GM18858 (cell line): Measurements from ENCODE around the gene HECTD4.

Source experiments
- ATAC-seq: cut with Tn5 transposase; IDR thresholded peaks from one replicate; pipeline ENCODE4 v1.9.1; 2021; ENCODE audit not compliant: unreplicated experiment

Gene HECTD4

DNA sequence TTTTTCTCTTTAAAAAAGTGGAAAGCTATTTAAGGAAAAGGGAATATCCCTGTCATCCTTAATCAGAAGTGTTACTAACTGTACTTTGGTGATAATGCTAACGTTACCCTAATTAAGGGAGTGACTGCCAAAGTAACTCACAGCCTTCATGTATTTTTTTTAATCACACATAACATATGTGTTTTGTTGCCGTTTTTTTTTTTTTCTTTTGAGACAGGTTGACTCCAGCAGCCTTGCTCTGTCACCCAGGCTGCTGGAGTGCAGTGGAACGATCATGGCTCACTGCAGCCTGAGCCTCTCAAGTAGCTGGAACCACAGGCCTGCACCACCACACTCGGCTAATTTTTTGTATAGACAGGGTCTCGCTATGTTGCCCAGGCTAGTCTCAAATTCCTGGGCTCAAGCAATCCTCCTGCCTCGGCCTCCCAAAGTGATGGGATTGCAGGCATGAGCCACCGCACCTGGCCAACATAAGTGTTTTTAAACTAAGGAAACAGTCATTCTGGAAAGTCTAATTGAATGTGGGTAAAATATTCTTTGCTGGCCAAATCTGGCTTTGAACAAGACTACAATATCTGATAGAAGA, 56.5 kb downstream of the HECTD4 start:
- no peak for ATAC-seq

DNA sequence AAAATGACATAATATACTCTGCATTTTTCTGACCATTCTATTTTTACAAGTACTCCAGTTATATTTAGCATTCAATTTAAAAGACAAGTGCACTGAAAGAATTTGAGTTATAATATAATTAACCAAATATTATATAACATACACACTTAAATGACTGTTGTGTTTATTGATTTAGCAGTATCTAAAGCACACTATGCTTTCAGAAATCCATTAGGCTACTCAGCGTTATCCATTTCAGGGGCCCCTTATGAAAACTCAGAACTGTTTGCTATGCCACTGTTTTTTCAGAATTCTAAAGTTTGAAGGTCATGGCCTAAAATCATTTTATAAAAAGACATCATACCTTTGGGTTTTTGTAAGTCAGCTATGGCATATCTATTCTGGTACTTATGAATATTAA, 57.1 kb downstream of the HECTD4 start:
- no peak for ATAC-seq

DNA sequence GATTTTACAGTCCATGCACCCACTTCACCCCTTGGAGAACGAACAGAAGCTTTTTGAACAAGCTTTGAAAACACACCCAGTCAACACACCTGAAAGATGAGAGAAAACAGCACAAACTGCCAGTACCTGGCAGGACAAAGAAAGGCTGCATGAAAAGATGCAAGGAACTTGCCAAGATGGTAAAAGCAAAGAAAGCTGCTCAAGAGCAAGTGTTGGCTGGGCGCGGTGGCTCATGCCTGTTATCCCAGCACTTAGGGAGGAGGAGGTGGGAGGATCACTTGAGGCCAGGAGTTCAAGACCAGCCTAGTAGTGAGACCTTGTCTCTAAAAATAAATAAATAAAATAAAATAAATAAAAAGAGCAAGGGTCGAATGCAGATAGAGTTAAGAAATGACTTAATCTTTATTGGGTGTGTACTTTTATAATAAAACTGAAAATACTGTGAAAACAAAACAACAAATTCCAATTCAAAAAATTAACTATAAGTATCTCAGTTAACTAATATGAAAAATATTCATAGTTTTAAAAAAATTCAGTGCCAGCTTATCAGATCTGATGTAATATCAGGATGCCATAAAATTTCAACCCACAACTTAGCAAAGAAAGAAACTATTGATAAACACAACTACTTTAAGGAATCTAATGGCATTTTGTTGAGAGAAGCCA, 59.2 kb downstream of the HECTD4 start:
- ATAC-seq = no peak

DNA sequence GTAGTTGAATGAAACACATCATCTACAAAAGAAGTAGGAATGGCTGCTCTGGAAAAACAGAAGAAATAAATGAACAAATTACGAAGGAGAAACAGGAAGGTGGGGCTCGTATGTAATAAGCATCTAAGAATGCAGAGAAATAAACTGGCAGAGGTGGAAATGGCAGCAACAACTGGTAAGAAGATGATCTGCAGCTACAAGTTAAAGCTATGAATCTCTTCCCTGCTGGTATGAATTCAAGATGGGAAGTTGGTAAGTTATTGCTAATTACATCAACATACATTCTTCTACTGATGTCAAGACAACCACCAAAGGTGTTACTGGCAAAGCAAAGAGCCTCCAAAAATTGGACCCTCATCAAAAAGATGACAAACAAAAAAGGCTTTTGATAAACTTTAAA, 59.8 kb downstream of the HECTD4 start:
- ATAC-seq = no peak

DNA sequence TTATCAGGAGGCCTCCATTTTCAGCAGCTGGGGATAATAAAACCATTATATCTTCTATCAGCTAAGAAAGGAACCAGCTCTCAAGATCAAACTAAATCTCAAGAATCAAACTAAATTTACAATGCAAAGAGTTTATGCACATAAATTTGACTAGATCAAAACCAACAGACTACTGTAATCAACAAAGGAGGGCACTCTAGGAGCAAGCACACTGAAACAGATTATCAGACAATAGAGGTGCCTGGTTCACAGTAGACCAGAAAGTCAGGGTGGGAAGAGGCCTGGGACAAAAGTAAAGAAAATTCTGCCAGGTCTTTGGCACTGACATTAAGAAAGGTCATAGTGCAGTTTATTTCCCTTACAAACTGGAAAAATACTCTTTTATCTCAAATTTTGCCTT, 61.0 kb downstream of the HECTD4 start:
- ATAC-seq = no peak

DNA sequence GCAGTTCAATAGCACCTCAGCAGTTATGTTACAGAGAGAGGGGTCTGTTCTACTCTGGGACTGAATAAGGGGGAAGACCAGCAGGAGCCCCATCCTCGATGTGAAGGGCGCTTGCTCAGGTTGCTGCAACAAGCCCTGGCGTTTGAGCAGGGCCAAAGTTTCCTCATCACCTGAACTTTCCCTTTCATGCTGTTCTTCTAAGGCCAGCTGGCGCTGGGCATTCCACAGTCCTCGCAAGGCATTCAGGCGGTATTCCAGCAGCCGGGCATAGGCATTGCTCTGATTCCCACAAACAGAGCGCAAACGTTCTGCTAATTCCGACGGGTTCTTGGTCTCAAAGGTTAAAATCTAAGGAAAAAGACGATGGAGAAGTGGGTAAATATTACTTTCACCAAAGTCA, 62.8 kb downstream of the HECTD4 start:
- no peak for ATAC-seq

DNA sequence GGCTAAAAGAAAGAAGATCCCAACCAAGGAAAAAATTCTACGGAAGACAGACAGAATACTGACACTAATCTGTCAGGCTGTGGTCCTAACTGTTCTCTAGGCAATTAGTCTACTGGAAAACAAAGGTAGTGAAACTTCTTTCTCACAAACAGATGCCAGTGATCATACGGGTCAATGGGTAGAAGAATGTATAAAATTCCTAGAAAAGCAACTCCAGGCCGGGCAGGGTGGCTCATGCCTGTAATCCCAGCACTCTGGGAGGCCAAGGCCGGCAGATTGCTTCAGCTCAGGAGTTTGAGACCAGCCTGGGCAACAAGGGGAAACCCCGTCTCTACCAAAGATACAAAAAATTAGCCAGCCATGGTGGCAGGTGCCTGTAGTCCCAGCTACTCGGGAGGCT, 64.8 kb downstream of the HECTD4 start:
- no peak for ATAC-seq

DNA sequence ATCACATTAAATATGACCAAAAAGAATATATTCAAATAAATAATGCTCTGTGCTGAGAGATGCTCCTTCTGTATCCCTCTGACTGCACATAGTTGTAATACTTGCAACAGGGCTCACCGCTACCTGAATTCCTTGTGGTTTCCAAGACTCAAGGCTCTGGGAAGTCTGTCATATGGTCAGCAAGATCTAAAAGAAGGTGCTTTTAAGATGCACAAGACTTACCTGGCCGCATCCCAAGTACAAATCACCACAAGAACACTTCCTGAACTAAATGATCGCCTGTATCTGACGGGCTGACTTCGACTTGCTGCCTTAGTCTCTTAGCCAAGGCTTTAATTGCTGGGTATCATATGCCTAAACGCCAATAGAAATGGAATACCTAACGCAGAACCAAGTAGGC, 67.2 kb downstream of the HECTD4 start:
- no peak for ATAC-seq

DNA sequence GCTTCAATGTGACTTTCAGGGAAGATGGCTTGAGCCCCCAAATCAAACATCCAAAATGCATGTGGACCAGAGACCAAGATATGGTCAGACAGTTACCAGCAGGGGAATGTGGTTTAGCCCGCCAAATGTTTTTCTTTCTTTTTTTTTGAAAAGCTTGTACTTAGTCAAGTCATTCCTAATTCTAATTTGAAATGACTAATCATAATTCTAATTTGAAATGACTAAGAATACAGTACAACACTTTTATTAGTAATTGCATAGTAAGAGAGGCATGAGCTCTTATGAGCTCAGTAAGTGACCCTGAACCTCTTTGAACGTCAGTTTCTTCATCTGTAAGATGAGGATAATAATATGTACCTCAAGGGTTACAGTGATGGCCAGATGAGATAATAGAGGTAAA, 72.4 kb downstream of the HECTD4 start:
- no peak for ATAC-seq

DNA sequence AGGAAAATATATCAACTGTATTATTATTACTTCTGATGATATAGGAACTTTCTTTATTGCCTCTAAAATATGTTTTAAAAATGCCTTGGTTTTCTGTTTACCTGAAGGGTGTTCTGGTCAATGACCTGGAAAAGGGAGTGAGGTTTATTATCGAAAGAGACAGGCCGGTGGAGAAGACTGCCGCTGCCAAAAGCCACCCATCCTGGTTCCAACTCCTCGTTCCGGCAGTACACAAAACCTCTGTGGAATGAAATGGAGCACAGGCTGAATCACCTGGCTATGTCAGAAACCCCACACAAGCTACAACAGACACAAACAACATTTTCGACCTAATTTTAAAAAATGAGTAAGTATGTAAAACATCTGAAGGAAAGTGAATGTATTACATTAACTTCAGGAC, 73.6 kb downstream of the HECTD4 start:
- no peak for ATAC-seq

DNA sequence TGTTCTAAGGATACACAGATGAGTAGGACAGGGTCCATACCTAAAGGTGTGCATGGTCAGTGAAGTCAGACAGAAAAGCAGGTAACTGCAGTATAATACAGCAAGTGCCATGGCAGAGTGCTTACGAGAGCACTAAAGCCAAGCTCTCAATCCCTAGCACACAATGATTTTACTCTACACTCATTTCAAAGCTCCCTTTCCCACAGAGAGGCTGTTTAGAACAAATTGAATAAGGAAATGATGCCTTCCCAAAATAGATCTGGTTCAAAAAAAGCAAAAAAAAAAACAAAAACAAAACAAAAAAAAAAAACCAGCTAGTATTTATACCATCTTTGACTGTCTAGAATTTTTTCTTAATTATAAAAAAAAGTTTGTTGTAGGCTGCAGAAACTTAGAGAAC, 74.1 kb downstream of the HECTD4 start:
- ATAC-seq = no peak

DNA sequence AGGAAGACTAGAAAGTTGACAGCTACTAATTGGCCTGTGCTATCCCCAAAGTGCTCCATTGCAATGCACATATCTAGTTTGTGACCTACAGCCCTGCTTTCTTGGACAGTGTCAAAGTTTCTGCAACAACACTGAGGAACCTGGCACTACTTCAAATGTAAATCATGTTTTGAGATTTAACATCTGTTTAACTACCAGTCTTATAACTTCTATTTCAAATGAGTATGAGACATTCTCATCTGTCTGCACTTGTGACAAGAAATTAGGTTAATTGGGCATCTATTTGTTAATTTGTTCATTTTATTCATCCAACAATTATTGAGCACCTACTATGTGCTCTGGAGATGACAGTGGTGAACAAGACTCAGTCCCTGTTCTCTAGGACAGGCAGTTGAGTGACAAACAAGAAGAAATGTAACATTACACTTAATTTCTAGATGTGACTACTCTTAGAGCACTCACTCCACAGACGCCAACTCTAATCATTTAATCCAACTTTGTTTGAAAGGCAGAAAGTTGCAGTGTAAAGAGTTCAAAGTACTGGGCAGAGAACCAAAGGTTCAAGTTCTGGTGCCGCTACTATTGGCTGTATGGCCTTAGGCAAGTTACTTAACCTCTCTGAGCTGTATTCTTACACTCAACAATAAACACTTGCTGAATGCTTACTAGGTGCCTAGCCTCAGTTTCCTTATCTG, 74.8 kb downstream of the HECTD4 start:
- ATAC-seq = no peak

DNA sequence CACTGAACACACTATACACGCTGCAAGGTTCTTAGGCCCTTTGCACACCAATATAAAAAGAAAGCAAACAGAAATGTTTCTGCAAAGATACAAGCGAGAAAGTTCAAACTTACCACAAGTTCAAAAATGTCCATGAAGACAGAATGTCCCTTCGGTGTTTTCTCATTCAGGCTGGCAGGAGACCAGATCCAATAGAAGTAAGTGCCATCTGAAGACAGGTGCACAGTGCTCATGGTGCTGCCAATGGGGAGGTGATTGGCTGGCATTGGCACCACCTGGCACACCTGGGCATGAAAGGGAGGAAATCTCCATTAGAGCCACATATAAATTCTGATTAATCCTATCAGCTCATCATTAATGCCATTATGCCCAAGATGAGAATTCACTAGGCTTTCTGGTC, 76.3 kb downstream of the HECTD4 start:
- no peak for ATAC-seq

DNA sequence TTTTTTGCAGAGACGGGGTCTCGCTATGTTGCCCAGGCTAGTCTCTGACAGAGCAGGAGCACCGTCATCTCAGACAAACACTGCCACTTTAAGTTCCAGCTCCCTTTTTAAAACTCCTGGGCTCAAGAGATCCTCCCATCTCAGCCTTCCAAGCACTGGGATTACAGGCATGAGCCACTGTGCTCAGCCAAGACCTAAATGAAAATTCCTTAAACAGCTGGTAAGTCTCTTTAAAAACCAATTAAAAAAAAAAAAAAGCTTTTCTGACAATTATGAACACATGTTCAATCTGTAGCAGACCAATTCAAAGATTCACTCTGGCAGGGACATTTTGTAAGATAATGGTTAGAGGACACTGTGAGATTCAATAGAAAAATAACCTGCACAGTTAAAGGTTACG, 77.8 kb downstream of the HECTD4 start:
- no peak for ATAC-seq

DNA sequence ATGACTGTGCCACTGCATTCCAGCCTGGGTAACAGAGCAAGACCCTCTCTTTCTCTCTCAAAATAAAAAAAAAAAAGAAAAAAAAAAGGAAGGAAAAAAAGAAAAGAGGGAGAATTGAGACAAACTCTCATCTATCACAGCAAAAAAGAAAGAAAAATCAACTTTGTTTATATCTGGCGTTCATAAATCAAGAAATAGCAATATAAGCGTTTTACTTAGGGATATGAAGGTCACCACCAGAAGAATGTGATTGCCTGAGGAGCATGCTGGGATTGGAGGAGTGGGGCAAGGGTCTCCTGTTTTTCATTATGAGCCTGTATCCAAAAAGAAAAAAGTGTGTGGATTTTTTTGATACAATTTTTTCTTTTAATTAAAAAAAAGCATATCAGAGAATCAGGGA, 78.4 kb downstream of the HECTD4 start:
- no peak for ATAC-seq

DNA sequence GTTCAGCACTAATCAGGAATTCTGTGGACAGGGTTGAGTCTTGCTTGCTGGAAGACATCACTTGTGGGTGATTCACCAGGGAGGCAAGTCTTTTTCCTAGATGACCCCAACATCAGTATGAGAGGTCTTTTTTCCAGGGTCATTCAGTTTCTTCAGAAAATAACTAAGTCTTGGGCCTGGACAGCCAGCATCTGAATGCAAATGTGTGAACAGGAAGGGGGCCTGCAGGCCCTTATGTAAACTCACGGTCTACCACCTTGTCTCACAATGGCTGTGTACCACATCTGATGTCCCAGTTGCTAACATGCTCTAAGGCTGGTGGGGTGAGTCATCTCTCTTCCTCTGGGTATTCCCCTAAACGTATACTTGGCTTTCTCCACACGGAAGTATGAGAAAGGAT, 79.2 kb downstream of the HECTD4 start:
- ATAC-seq = peak; percentile 95

DNA sequence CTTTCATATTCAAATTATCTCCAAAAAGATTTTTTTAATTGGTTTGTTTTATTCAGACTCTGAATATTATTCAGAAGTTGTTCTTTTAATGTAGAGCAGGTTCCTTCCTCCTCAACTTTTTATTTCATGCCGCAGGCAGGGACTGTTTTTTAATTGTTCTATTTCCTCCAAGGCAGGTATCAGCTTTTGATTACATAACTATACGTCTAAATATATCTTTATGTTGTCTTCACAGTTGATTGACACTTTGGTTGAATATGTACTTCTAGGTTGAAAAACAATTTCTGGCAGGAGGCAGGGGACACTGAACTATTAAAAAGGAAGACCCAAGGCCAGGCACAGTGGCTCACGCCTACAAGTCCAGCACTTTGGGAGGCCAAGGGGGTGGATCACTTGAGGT, 82.5 kb downstream of the HECTD4 start:
- no peak for ATAC-seq

DNA sequence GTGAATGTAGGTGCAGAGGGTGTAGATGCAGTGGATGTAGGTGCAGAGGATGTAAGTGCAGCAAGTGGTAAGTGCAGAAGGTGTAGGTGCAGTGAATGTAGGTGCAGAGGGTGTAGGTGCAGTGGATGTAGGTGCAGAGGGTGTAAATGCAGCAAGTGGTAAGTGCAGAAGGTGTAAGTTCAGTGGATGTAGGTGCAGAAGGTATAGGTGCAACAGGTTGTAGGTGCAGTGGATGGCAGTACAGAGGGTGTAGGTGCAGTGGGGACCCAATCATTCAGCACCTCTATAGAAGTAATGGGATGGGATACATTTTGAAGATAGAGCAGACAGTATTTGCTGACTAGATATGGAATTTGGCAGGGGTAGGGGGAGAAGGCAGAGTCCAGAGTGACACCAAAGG, 85.0 kb downstream of the HECTD4 start:
- ATAC-seq = no peak

DNA sequence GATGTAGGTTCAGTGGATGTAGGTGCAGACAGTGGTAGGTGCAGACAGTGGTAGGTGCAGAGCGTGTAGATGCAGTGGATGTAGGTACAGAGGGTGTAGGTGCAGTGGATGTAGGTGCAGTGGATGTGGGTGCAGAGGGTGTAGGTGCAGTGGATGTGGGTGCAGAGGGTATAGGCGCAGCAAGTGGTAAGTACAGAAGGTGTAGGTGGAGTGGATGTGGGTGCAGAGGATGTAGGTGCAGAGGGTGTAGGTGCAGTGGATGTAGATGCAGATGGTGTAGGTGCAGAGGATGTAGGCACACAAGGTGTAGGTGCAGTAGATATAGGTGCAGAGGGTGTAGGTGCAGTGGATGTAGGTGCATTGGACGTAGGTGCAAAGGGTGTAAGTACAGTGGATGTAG, 86.0 kb downstream of the HECTD4 start:
- no peak for ATAC-seq

DNA sequence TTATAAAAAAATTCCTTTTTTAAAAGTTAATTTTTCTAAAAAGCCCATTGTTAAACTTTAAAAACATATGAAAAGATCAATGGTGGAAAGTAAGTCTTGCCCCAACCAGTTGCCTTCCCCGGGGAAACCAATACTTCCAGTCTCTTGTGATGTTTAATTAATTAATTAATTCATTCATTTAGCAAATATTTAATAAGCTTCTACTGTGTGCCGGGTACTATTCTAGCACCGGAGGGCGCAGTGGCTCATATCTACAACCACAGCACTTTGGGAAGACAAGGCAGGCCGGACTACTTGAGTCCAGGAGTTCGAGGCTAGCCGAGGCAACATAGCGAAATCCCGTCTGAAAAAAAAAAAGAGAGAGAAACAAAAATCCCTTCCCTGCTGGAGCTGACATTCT, 87.4 kb downstream of the HECTD4 start:
- ATAC-seq = no peak

DNA sequence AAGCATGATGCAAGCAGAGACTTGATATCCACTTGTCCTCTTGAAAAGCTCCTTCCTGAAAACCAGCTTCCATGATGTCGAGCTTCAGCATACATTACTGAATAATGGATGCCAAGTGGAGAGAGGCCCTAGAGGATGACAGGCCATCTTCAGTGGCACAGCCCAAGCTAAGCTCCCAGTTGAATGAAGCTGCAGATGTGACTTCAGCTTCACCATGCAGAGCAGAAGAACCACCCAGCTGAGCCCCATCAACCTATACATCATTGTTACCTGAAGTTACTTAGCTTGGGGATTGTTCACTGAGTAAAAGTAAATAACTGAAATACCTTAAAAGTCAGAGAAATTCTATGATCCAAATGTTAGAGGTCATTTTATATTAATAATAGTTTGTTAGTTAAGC, 93.6 kb downstream of the HECTD4 start:
- ATAC-seq = no peak

DNA sequence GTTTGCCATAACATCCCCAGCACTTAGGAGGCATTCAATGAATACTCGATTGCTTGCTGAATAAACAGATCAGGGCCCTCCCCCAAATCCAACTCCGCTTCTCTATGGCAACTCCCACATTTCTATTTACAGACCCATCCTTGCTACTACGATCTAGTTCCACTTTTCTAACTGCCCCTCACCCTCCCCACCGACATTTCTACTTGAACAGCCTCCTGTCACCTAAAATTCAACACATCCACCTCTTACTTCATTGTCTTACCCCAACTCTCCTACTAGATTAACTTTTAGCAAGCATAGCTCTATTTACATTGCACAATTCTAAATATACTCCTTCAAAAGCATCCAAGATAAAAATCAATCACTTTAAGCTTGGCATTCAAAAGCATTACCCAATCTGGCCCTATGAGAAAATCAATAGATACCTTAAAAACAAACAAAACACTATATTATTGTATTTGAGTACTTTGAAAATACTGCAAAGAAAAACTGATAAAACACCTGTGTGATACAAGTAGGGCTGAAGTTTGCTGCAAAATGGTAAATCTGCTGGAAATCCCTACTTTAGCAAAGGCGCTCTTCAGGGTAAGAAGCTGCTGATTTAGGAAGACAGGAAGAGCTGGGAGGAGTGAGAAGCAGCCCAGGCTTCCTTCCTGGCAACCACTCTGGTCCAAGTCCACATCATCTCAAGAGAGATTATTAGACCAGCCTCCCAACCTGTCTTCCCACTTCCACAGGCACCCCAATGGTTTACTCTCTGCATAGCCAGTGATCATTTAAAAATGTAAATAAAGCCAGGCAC, 96.4 kb downstream of the HECTD4 start:
- ATAC-seq = no peak
